ENCODE measurements around the gene POLR3H. TPM values are rescaled to one million over a fixed set of nuclear protein-coding genes. Genes with fewer than 3 reads are reported as not detected.

Gene POLR3H
- polyA plus RNA-seq, 1 donor from 2014 or later, result 15.9 TPM

DNA sequence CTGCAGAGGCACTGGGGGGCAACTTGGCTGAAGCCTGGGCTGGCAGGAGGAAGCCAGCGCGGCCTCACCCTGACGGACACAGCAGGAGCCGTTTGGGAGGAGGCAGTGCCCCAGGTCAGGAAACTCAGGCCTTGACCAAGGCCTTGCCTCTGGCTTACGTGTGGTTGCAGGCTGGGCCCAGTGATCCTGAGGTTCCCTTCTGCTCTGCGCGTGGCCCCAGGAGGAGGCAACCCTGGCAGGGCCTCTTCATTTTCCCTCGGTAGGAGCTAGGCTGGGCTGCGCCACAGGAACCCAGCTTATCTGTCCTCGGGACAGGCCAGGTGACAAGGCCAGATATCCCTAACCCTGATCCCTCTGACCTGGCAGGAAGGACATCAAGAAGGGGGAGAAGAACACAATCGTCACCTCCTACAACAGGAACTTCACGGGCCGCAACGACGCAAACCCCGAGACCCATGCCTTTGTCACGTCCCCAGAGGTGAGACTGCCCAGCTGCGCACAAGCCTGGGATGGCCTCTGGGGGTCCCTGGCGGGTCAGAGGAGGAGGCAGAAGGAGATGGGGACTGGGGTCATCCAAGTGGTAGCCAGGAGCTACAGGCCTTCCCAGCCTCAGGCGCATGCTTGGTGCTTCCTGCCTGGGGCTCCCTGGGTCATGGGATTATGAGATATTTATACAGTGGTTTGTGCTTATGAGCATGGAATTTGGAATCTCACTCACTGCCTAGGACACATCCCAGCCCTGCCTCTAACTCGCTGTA, 20.6 kb downstream of the POLR3H start:
- Mint-ChIP-seq H3K4me3 (no peak overlapping the region), H3K27me3 (no peaks in the 10 kb centered on the region), H3K36me3 (peaks cover 2% of the 10 kb centered on the region), H3K4me1 (peaks cover 0 to 7% (median 1%) of the 10 kb centered on the region in 3 donors), H3K9me3 (no peaks in the 10 kb centered on the region), H3K27ac (peak overlapping the region in 2 of 3 donors; percentile 13 to 67)

DNA sequence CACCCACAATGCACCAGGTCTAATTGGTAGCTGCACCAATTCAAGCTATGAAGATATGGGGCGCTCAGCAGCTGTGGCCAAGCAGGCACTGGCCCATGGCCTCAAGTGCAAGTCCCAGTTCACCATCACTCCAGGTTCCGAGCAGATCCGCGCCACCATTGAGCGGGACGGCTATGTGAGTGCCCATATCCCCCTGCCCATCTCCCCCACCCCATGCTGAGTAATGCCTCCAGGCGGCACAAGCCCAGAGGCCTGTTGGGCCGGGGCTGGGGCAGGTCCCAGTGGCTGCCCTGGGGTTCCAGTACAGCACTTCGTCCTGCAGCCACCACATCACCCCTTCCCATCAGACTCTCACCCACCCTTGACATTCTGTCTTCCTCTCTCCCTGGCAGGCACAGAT, 21.5 kb downstream of the POLR3H start:
- H3K27me3 Mint-ChIP-seq, result no peaks in the 10 kb centered on the region
- no peak overlapping the region for H3K4me3 Mint-ChIP-seq
- H3K36me3 Mint-ChIP-seq, result peaks cover 2% of the 10 kb centered on the region
- H3K4me1 Mint-ChIP-seq, result peaks cover 0 to 7% (median 0%) of the 10 kb centered on the region in 3 donors
- H3K9me3 Mint-ChIP-seq, result no peaks in the 10 kb centered on the region
- H3K27ac Mint-ChIP-seq, result peak overlapping the region; percentile 13 to 45 (median 26)

DNA sequence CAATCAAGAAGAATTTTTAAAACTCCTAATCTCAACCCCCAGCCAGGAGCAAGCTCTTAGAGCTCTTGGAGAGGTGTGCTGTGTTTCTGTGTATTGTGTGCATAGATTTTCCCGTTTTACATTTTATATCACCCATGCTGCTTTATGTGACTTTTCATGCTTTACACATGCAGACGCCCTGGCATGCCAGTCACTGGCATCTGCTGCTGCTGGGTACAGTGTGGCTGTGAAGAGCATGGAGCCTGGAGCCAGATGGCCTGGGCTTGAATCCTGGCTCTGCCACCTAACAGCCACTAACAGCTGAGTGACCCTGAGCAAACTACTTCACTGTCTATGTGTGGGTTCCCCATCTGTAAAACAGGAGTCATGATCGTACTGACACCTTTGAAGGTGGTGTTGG, 23.1 kb downstream of the POLR3H start:
- Mint-ChIP-seq H3K4me1 (peaks cover 0 to 5% (median 0%) of the 10 kb centered on the region in 3 donors), H3K27me3 (no peaks in the 10 kb centered on the region), H3K9me3 (no peaks in the 10 kb centered on the region), H3K36me3 (peaks cover 2% of the 10 kb centered on the region), H3K27ac (no peak overlapping the region), H3K4me3 (no peak overlapping the region)

DNA sequence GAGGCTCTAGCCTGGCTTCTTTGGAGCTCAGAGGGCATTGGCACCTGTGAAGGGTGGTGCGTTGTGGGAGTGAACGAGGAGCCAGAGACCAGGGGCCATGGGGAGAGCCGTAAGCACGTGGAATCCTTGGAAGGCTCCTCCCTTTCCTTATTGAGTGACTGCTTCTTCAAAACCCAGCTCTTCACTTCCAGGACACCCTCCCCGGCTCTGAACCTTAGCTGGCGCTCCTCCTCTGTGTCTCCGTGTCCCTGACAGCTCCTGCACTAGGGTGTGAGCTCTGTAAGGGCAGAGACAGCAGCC, 26.3 kb downstream of the POLR3H start:
- Mint-ChIP-seq H3K9me3 (no peaks in the 10 kb centered on the region), H3K36me3 (peaks cover 4% of the 10 kb centered on the region), H3K27ac (no peak overlapping the region), H3K4me1 (peaks cover 0 to 3% (median 0%) of the 10 kb centered on the region in 3 donors), H3K4me3 (no peak overlapping the region), H3K27me3 (no peaks in the 10 kb centered on the region)

DNA sequence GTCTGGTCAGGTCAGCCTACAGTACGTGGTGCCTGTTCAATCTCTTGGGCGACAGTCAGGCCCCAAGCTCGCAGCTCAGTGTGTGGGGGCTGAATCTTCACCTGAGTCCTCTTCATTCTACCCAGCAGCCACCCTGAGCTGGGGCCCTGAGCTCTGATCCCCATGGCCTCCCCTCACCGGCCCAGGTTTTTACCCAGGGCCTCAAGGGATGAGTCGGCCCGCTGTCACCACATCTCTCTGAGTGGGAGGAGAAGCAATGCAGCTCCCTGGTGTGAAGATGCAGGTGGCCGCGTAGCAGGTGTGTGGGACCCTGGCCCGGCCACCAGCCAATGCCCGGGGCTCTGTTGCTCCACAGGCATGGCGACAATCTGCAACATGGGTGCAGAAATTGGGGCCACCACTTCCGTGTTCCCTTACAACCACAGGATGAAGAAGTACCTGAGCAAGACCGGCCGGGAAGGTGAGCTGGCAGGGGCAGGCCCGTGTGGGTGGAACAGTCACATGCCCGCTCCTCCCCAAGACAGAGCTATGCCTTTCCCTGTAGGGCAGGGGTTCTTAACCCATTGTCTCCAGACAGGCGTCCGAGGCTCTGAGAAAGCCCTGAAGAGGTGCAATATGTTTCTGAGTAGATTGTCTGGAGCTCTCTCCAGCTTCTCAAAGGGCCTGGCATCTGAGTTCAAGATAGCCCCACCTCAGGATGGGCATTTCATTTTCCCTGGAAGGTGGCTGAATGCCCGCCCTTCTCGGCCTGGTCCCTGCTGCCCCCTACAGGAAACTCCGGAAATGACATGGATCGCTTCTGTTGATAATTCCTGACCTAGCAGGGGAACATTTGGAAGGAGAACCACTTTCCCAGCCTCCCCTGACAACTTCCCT, 26.9 kb downstream of the POLR3H start:
- Mint-ChIP-seq H3K4me3 (peak overlapping the region in 1 of 4 donors; percentile 17), H3K4me1 (peaks cover 0 to 4% (median 0%) of the 10 kb centered on the region in 3 donors)

DNA sequence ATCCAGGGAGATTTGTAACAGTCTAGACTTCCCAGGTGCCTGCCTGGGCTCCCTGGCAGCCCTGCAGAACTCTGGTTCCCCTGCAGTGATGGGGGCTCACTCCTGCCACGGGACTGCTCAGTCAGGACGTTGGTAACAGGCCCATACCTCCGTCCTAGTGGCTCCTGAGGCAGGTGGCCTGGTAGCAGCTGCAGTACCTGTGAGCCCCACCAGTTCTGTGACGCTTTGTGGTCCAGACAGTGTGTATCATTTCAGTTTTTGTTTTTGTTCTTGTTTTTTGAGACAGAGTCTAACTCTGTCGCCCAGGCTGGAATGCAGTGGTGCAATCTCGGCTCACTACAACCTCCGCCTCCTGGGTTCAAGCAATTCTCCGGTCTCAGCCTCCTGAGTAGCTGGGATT, 27.8 kb downstream of the POLR3H start:
- H3K4me1 Mint-ChIP-seq, result peaks cover 0 to 4% (median 0%) of the 10 kb centered on the region in 3 donors
- no peaks in the 10 kb centered on the region for H3K9me3 Mint-ChIP-seq
- peaks cover 4% of the 10 kb centered on the region for H3K36me3 Mint-ChIP-seq
- no peak overlapping the region for H3K4me3 Mint-ChIP-seq
- no peak overlapping the region for H3K27ac Mint-ChIP-seq
- H3K27me3 Mint-ChIP-seq, result no peaks in the 10 kb centered on the region

More for the DNA sequence above, 26.9 kb downstream of the POLR3H start:
- Mint-ChIP-seq H3K27ac (peak overlapping the region in 2 of 3 donors; percentile 46 to 47), H3K9me3 (no peaks in the 10 kb centered on the region), H3K36me3 (peaks cover 4% of the 10 kb centered on the region), H3K27me3 (no peaks in the 10 kb centered on the region)

DNA sequence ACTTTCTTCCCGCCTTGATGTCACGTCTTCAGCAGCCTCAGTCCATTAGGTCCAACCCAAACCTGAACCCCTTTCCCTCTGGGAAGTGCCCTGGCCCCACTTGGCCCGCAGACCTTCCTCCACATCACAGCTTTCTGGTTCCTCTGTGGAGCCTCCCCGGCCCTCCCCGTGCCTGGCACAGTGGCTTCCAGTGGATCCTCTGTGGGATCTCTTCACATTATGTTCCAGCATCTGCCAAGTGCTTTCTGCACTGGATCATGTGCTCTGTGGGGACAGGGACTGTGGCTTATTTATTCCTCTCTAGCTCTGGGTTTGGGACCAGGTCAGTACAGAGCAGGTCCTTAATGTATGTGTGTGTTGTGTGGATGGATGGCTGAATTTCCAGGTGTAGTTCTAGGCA, 30.9 kb downstream of the POLR3H start:
- Mint-ChIP-seq H3K27me3 (no peaks in the 10 kb centered on the region), H3K36me3 (peaks cover 4% of the 10 kb centered on the region), H3K27ac (no peak overlapping the region), H3K4me1 (peaks cover 0 to 4% (median 0%) of the 10 kb centered on the region in 3 donors), H3K4me3 (no peak overlapping the region), H3K9me3 (no peaks in the 10 kb centered on the region)

DNA sequence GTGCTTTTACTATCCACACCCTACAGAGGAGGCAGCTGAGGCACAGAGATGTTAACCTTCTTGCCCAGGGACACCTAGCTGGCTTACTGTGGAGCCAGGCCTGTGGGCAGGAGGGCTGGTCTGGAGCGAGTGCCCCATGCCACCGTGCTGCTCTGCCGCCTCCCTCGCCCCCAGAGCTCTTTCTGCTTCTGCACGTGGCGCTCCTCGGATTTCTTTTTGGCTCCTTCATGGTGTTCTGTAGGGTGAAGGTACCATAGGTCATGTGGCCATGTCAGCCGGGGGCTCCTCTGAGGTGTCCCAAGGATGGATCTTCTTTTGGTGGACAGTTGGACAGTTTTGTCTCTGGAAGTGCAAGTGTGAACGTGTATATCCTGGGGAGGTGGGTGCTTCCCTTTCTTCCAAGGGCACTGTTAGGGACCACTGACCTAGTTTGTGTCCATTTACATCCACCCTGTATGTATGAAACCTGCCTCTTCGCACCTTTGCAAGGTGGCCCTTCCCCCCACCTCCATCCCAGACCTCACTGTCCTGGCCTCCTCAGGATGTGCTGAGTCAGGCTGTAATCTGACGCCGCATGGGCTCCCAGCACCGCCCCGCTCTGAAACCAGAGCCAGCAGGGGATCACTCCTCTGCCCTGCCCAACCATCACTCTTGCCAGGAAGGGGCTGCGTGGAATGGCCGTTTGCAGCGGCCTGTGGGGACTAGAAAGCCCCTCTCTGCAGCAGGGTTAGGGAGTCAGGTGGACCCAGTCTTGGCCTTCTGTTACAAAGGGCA, 31.7 kb downstream of the POLR3H start:
- H3K36me3 Mint-ChIP-seq, result peaks cover 6% of the 10 kb centered on the region
- peaks cover 0 to 4% (median 0%) of the 10 kb centered on the region in 3 donors for H3K4me1 Mint-ChIP-seq
- H3K9me3 Mint-ChIP-seq, result no peaks in the 10 kb centered on the region
- H3K27me3 Mint-ChIP-seq, result no peaks in the 10 kb centered on the region
- H3K27ac Mint-ChIP-seq, result no peak overlapping the region
- no peak overlapping the region for H3K4me3 Mint-ChIP-seq

DNA sequence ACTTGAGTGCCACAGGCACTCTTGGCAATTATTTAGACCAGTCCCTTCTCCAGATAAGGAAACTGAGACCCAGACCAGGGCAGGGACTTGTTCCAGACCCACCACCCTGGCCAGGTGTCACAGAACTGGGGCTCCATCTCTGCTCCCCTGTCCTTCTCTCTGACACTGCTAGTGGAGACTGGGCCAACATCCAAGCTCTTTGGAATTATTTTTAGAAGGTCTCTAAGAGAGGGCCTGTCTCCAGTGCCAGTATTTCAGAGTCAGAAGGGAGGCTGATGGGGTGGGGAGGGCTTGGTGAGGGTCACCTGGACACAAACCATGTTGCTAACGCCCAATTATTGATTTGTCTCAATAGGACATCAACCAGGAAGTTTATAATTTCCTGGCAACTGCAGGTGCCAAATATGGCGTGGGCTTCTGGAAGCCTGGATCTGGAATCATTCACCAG, 32.7 kb downstream of the POLR3H start:
- peaks cover 0 to 4% (median 2%) of the 10 kb centered on the region in 3 donors for H3K4me1 Mint-ChIP-seq
- H3K27ac Mint-ChIP-seq, result no peak overlapping the region
- H3K27me3 Mint-ChIP-seq, result no peaks in the 10 kb centered on the region
- H3K9me3 Mint-ChIP-seq, result no peaks in the 10 kb centered on the region
- H3K4me3 Mint-ChIP-seq, result no peak overlapping the region
- H3K36me3 Mint-ChIP-seq, result peaks cover 6% of the 10 kb centered on the region

DNA sequence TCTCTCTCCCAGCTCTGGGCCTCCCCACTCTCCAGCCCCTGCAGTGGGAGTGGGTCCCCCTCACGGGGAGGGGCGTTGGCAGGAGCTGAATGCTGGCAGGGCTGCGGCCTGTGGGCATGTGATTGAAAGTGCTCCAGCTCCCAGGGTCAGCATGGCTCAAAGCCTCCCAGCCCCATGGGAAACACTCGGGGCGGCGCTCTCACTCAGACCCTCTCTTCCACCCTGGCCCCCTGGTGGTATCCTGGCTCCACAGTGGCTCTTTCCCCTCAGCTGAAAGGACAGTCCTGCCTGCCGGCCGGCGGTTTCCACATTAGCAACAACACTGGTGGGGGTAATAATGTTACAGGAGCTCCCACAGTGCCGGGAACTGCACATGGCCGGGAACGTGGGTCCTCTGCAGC, 35.5 kb downstream of the POLR3H start:
- Mint-ChIP-seq H3K4me3 (no peak overlapping the region), H3K36me3 (peaks cover 4% of the 10 kb centered on the region), H3K27ac (no peak overlapping the region), H3K9me3 (no peaks in the 10 kb centered on the region), H3K27me3 (no peaks in the 10 kb centered on the region), H3K4me1 (peaks cover 4 to 15% (median 8%) of the 10 kb centered on the region in 3 donors)

DNA sequence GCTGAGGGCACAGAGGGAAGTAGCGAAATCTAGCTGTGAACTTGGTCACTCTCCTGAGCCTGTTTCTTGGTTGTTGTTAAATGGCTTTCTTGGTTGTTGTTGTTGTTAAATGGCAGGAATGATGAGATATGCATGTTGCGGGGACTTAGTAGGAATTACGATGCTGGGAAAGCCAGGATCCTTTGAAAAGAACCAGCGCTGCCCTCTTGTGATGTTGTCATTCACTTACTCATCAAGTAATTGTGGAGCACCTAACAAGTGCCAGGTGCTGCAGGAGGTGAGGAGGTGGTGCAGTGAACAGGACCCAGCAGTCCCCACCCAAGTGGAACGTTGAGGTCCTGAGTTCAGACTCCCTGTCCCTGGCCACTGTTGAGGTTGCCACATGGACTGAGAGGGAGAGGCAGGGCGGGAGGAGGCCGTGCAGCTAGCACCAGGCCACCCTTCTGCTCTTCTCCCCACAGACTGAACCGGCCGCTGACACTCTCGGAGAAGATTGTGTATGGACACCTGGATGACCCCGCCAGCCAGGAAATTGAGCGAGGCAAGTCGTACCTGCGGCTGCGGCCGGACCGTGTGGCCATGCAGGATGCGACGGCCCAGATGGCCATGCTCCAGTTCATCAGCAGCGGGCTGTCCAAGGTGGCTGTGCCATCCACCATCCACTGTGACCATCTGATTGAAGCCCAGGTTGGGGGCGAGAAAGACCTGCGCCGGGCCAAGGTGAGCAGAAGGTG, 36.8 kb downstream of the POLR3H start:
- no peaks in the 10 kb centered on the region for H3K9me3 Mint-ChIP-seq
- H3K4me1 Mint-ChIP-seq, result peaks cover 4 to 12% (median 11%) of the 10 kb centered on the region in 3 donors
- H3K27ac Mint-ChIP-seq, result peak overlapping the region in 1 of 3 donors; percentile 65
- H3K36me3 Mint-ChIP-seq, result peaks cover 2% of the 10 kb centered on the region
- no peaks in the 10 kb centered on the region for H3K27me3 Mint-ChIP-seq
- H3K4me3 Mint-ChIP-seq, result no peak overlapping the region

DNA sequence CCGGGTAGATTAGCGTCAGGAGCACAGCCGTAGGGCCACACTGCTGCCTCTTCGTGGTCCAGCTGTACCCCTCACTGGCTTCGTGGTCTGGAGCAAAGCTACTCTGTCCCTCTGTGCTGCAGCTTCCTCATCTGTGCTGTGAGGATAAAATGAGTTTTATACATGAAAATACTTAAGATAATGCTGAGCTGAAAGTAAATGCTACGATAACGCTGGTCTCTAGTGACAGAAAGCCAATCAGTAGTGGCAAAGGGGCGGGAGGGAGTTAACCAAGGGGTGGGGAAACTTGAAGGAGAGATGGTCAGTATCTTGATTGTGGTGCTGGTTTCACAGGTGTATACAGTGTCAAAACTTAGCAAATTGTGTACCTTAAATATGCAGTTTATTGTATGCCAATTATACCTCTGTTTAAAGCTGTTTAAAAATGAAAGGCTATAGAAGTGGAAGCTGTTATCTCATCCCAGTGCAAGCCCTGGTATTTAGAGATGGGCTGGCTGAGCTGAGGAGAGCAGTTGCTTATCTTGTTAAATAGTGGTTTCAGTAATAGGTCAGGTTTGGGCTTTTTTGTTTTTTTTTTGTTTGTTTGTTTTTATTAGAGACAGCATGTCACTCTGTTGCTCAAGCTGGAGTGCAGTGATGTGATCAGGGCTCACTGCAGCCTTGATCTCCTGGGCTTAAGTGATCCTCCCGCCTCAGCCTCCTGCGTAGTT, 38.6 kb downstream of the POLR3H start:
- Mint-ChIP-seq H3K9me3 (no peaks in the 10 kb centered on the region), H3K4me1 (peaks cover 15 to 17% (median 16%) of the 10 kb centered on the region in 3 donors), H3K27ac (peak overlapping the region in 2 of 3 donors; percentile 35 to 91), H3K4me3 (peak overlapping the region in 1 of 4 donors; percentile 22), H3K27me3 (no peaks in the 10 kb centered on the region), H3K36me3 (peaks cover 4% of the 10 kb centered on the region)

DNA sequence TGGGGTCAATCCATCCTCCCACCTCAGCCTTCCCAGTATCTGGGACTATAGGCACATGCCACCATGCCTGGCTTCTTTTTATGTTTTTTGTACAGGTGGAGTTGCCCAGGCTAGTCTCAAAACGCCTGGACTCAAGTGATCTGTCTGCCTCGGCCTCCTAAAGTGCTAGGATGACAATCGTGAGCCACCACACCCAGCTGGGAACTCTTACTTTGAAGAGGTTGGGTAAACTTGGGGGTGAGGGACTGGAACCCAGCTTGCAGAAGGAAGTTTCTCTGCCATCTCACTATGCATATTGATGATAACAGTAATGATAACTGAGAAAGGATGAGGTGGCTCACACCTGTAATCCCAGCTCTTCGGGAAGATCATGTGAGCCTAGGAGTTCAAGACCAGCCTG, 39.5 kb downstream of the POLR3H start:
- H3K36me3 Mint-ChIP-seq, result peaks cover 4% of the 10 kb centered on the region
- H3K4me1 Mint-ChIP-seq, result peaks cover 15 to 17% (median 16%) of the 10 kb centered on the region in 3 donors

DNA sequence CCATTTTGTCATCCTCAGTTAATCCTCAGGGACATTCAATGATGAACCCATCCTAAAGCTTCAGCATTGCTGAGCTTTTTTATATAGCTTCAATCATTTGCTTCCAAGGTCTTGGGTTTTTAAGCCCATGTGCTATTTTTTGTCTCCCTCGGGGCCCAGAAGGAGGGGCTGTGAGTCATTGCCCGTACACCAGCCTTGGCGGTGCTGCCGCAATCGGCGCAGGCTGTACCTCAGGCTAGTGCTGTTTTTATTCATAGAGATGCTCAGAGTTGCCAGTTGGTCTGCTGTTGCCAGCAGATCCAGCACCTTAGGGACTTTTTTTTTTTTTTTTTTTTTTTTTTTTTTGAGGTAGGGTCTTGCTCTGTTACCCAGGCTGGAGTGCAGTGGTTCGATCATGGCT, 39.9 kb downstream of the POLR3H start:
- Mint-ChIP-seq H3K27me3 (no peaks in the 10 kb centered on the region), H3K4me3 (peak overlapping the region in 2 of 4 donors; percentile 18 to 77), H3K4me1 (peaks cover 15 to 17% (median 16%) of the 10 kb centered on the region in 3 donors), H3K9me3 (no peaks in the 10 kb centered on the region), H3K36me3 (peaks cover 4% of the 10 kb centered on the region), H3K27ac (peak overlapping the region in 1 of 3 donors; percentile 31)

More for the DNA sequence above, 39.5 kb downstream of the POLR3H start:
- Mint-ChIP-seq H3K27me3 (no peaks in the 10 kb centered on the region), H3K27ac (no peak overlapping the region), H3K9me3 (no peaks in the 10 kb centered on the region), H3K4me3 (peak overlapping the region in 1 of 4 donors; percentile 43)
